Smooth muscle cell (in vitro differentiated cells): ENCODE measurements around the gene AUTS2. TPM values are rescaled to one million over a fixed set of nuclear protein-coding genes. Genes with fewer than 3 reads are reported as not detected.
A peak's percentile ranks its signal among the peaks of the same experiment; 100 is the strongest.

Experiments
- DNase-seq: peaks from one replicate; lab custom pipeline; 2025; ENCODE audit not compliant: unreplicated experiment; lab: John Stamatoyannopoulos, UW
- H2AFZ ChIP-seq: fragments of 200-600 bp; sonication (generic); 2 replicates; pipeline ENCODE4 v1.6.0; 2016; ENCODE audit warnings: antibody characterized with exemption, low read depth, mild to moderate bottlenecking
- H3F3A ChIP-seq: fragments of 200-600 bp; sonication (generic); 2 replicates; pipeline ENCODE4 v1.6.0; 2017; ENCODE audit warnings: antibody characterized with exemption, low read depth
- H3K27ac ChIP-seq: fragments of 200-600 bp; sonication (generic); 2 replicates; pipeline ENCODE4 v1.5.1; 2016; ENCODE audit warnings: low read depth, mild to moderate bottlenecking
- H3K27me3 ChIP-seq: fragments of 200-600 bp; sonication (generic); 2 replicates; pipeline ENCODE4 v1.6.1; 2016; ENCODE audit warnings: low read depth, mild to moderate bottlenecking
- H3K36me3 ChIP-seq: fragments of 200-600 bp; sonication (generic); 2 replicates; pipeline ENCODE4 v1.5.1; 2016; ENCODE audit warnings: low read depth
- H3K4me1 ChIP-seq: fragments of 200-600 bp; sonication (generic); 2 replicates; pipeline ENCODE4 v1.5.1; 2016; ENCODE audit warnings: low read depth
- H3K4me2 ChIP-seq: fragments of 200-600 bp; sonication (generic); 2 replicates; pipeline ENCODE4 v1.6.0; 2016; ENCODE audit warnings: mild to moderate bottlenecking
- H3K4me3 ChIP-seq: fragments of 200-600 bp; sonication (generic); 2 replicates; pipeline ENCODE4 v1.5.1; 2016; ENCODE audit warnings: mild to moderate bottlenecking
- H3K79me2 ChIP-seq: fragments of 200-600 bp; sonication (generic); 2 replicates; pipeline ENCODE4 v1.6.0; 2016; ENCODE audit warnings: low read depth, mild to moderate bottlenecking
- H3K9ac ChIP-seq: fragments of 200-600 bp; sonication (generic); 2 replicates; pipeline ENCODE4 v1.6.0; 2016; ENCODE audit warnings: low read depth
- H3K9me3 ChIP-seq: fragments of 200-600 bp; sonication (generic); replicated peaks from 2 replicates; pipeline ENCODE4 v1.5.1; 2016; ENCODE audit warnings: low read depth
- H4K20me1 ChIP-seq: fragments of 200-600 bp; sonication (generic); 2 replicates; pipeline ENCODE4 v1.6.0; 2016; ENCODE audit warnings: low read depth
- WGBS: methylation state at CpG from one replicate; pipeline ENCODE4 v1.1.7; 2016; ENCODE audit warnings: low lambda C conversion rate; 5-methylcytosine and 5-hydroxymethylcytosine counted together
- polyA plus RNA-seq: library from polyadenylated mRNA; unstranded; fragments of >200 nt; fragmentation: Nextera tagmentation; extraction: Ambion mirVana; gene quantifications from 2 replicates; pipeline ENCODE4 v1.2.1, GENCODE V29; 2016
- total RNA-seq: library from RNA; depleted of rRNA; stranded (reverse); fragments of >200 nt; gene quantifications from 2 replicates; pipeline ENCODE4 v1.2.3, GENCODE V29; 2014
- TF ChIP-seq, protein P1 (sequence below): fragments of 200-600 bp; sonication (generic); IDR thresholded peaks from 2 replicates; pipeline ENCODE4 v1.5.1; 2017; ENCODE audit warnings: borderline replicate concordance, mild to moderate bottlenecking, antibody characterized with exemption; ENCODE audit not compliant: insufficient read depth, poor library complexity, severe bottlenecking

AUTS2 gene
- total and polyA plus RNA-seq, 2 experiments from 2014 or later, result 6.5 to 8.6 TPM

DNA sequence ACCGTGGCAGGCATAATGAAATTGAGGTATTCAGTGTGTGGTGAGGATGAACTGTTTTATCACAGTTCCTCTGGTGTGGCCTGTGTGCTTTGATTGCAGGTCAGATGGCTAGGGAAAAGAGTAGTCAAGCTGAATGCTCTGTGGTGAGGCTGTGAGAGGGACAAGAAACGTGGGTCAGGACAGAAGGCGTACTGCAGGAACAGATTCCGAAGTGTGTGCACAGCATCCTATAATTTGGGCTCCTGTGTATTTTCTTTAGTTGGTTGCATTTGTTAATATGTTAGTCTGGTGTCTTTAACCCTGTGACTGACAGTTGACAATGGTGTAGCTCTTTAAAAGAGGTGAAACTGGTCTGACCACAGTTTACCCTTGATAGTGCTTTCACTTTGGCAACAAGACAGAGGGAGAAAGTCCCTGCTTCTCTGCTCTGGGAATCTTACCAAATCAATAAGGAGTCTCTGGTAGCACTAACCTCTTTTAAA, 76.5 kb downstream of the AUTS2 start:
- H3K27ac ChIP-seq, result no peak overlapping the region
- no peak for DNase-seq
- no peak overlapping the region for H2AFZ ChIP-seq
- H3K27me3 ChIP-seq, result no peaks in the 10 kb centered on the region
- H3F3A ChIP-seq, result no peaks in the 10 kb centered on the region
- no peaks in the 10 kb centered on the region for H3K4me1 ChIP-seq
- H3K9ac ChIP-seq, result no peak overlapping the region
- peaks cover 1% of the 10 kb centered on the region for H3K79me2 ChIP-seq
- WGBS, result 60% methylated on average over 4 of the region's 4 CpGs
- H3K4me2 ChIP-seq, result no peak overlapping the region
- no peaks in the 10 kb centered on the region for H3K36me3 ChIP-seq
- H3K9me3 ChIP-seq, result no peaks in the 10 kb centered on the region
- H3K4me3 ChIP-seq, result no peak overlapping the region
- peaks cover 9% of the 10 kb centered on the region for H4K20me1 ChIP-seq
- TF ChIP-seq, protein P1, sequence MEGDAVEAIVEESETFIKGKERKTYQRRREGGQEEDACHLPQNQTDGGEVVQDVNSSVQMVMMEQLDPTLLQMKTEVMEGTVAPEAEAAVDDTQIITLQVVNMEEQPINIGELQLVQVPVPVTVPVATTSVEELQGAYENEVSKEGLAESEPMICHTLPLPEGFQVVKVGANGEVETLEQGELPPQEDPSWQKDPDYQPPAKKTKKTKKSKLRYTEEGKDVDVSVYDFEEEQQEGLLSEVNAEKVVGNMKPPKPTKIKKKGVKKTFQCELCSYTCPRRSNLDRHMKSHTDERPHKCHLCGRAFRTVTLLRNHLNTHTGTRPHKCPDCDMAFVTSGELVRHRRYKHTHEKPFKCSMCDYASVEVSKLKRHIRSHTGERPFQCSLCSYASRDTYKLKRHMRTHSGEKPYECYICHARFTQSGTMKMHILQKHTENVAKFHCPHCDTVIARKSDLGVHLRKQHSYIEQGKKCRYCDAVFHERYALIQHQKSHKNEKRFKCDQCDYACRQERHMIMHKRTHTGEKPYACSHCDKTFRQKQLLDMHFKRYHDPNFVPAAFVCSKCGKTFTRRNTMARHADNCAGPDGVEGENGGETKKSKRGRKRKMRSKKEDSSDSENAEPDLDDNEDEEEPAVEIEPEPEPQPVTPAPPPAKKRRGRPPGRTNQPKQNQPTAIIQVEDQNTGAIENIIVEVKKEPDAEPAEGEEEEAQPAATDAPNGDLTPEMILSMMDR, result no peak

DNA sequence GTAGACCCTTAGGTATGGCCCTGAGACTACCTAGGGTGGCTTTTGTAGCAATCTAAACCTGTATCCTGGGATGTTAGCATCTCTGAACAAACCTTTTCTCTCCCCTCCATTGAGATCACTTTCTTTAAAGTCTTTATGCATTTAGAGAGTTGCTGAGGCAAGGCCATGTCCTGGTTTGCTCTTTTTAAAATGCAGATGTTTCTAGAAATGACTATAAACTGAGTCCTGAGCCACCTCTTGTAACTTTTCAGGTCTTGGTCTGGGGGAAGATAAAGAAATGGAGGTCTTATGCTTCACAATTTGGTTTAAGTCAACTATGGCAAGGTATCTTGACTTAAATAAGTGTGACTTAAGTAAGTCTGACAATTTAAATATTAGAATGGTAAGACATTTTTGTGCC, 78.0 kb downstream of the AUTS2 start:
- no peak overlapping the region for H3K4me3 ChIP-seq
- DNase-seq, result no peak
- TF ChIP-seq, protein P1, result no peak
- H3K79me2 ChIP-seq, result peaks cover 7% of the 10 kb centered on the region
- H3K27ac ChIP-seq, result no peak overlapping the region
- no peaks in the 10 kb centered on the region for H3K4me1 ChIP-seq
- H3F3A ChIP-seq, result no peaks in the 10 kb centered on the region
- H3K9ac ChIP-seq, result no peak overlapping the region
- no peak overlapping the region for H3K4me2 ChIP-seq
- no peaks in the 10 kb centered on the region for H3K27me3 ChIP-seq
- H3K9me3 ChIP-seq, result no peaks in the 10 kb centered on the region
- peaks cover 9% of the 10 kb centered on the region for H4K20me1 ChIP-seq
- no peak overlapping the region for H2AFZ ChIP-seq
- no peaks in the 10 kb centered on the region for H3K36me3 ChIP-seq

DNA sequence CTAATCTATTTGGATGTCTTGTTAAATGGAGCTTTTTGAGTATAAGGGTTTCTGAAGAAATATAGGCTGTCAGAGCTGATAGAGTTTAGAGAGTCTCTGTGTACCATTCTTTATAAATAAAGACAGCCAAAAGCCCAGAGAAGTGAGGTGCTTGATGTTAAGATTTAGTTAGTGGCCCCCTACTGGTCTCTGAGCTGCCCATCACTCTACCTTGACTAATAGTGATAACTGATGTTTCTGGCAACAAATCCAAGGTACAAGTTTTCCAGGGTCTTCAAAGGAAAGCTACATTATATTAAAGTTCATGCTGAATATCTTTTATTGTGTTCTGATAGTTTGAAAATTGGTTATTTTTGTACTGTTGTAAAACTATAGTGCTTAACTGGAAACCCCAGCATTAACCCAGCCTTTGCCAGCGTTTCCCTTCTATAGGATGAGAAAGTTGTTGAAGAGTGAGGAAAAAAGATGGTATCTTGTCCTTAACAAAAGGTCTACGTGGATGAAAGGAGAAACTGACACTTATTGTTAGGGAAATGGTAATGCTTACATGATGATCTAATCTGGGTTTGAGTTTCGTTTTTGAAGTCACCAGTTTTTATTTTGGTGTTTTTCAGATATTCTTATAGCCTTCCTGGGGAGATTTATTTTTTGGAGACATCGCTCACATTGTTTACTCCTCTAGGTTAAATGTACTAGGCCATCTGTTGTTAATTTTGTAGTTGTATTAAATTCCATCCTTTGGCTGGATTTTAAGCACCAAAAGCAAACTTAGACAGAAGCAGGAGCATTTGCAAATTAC, 79.0 kb downstream of the AUTS2 start:
- H4K20me1 ChIP-seq, result peaks cover 9% of the 10 kb centered on the region
- H2AFZ ChIP-seq, result no peak overlapping the region
- no peaks in the 10 kb centered on the region for H3K36me3 ChIP-seq
- H3K4me3 ChIP-seq, result no peak overlapping the region
- H3K9me3 ChIP-seq, result no peaks in the 10 kb centered on the region
- no peak for DNase-seq
- no peak overlapping the region for H3K9ac ChIP-seq
- H3K4me2 ChIP-seq, result no peak overlapping the region
- H3K79me2 ChIP-seq, result peaks cover 7% of the 10 kb centered on the region
- TF ChIP-seq, protein P1, result peak; percentile 30
- WGBS, result 50% methylated on average over 4 of the region's 4 CpGs
- H3K27me3 ChIP-seq, result no peaks in the 10 kb centered on the region
- H3K27ac ChIP-seq, result no peak overlapping the region
- H3K4me1 ChIP-seq, result no peaks in the 10 kb centered on the region
- no peaks in the 10 kb centered on the region for H3F3A ChIP-seq

DNA sequence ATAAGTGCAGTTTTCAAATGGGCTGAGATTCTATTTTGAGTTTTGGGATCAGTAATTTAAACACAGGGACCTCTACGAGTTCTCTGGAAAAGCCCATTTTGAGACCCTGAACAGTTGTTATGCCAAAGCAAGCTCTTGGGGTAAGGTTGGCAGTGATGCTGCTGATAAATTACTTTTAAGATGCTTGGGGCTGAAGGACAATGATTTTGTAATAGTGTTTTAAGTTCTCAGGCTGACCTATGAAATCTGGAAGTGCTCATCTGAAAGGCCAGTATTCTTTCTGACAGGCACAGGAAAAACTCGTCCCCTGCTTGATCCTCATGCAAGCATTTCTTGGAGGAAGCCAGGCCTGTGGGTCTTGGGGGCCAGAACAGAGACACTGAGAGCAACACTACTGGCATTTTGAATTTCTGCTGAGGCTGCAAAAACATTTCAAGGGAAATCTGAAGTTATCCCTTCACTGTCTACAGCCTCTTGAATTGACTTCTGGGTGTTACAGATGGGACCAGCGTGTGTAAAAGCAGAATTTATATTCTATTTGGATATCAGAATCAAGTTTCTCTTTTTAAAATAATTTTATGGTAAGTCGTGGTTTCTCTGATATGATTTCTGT, 79.7 kb downstream of the AUTS2 start:
- Histone ChIP-seq H3K27ac (no peak overlapping the region), H3K4me2 (no peak overlapping the region)

More for the DNA sequence above, 79.7 kb downstream of the AUTS2 start:
- Histone ChIP-seq H3F3A (no peaks in the 10 kb centered on the region), H3K4me1 (no peaks in the 10 kb centered on the region), H3K79me2 (peaks cover 7% of the 10 kb centered on the region), H3K27me3 (no peaks in the 10 kb centered on the region), H3K4me3 (no peak overlapping the region), H3K36me3 (no peaks in the 10 kb centered on the region), H4K20me1 (peaks cover 12% of the 10 kb centered on the region), H2AFZ (no peak overlapping the region), H3K9ac (no peak overlapping the region), H3K9me3 (no peaks in the 10 kb centered on the region)
- TF ChIP-seq, protein P1, result no peak
- 72% methylated on average over 4 of the region's 4 CpGs for WGBS
- no peak for DNase-seq
